ENCODE data around the gene ASCL5.

The ASCL5 gene

GRCh38 chr1:201110616-201111015 is 16.4 kb downstream of the ASCL5 start:
- no peak for DNase-seq

DNA sequence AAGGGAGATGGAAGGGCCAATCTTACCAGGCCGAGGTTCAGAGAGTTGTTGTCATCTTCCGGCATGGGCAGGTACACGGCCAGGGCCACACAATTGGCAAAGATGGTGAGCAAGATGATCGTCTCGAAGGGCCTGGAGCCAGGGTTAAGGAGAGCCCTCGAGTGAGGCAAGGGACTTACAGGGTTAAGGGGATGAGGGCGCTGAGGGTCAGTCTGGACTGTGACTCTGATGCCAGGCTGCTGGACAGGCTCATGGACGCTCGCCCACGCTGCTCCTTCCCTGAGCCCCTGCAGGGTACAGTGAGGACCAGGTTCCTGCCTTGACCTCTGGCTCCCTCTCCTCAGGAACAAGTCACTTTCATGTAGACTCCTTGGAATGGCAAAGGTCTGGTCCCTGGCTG is 16.8 kb downstream of the ASCL5 start:
- DNase-seq: no peak

- DNase-seq: no peak
Observed at GRCh38 chr1:201109651-201110050, 17.3 kb downstream of the ASCL5 start.

DNA sequence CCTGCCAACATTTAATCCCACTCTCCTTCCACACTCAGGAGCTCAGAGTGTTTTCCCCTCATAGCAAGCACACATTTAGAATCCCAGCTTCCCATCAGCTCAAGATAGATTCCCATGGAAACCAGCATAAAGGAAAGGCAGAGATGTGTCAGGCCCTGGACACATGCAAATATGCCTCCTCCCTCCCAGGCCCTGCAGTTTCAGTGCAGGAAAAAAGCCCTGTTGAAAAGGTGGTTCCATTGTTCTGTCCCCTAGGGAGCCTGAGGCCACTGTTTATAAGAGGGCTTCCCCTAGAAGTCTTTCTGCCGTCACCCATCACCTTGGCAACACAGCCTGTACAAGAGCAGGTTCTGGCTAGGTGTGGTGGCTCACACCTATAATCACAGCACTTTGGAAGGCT is 18.4 kb downstream of the ASCL5 start:
- no peak for DNase-seq

GRCh38 chr1:201105688-201106087 is 21.3 kb downstream of the ASCL5 start:
- no peak for DNase-seq

GRCh38 chr1:201104141-201104540 is 22.8 kb downstream of the ASCL5 start:
- no peak for DNase-seq

DNA sequence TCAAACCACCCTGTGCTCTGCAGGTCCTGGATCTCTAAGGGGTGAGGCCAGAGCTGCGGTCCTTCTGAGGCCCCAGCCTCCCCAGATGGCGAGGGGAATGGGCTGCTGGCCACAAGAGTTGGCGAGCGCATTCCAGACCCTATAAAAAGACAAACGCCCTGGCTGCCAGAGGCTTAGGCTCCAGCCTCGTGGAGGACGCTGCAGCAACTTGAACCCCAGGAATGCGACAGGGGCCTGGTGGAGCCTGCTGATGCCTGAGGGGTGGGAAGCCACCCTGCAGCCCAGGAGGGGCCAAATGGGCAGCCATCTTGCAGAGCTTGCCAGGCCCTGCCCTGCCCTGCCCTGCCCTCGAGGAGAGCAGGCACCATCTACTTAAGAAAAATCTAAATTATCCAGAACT is 23.3 kb downstream of the ASCL5 start:
- DNase-seq: no peak

GRCh38 chr1:201100169-201100930 is 26.6 kb downstream of the ASCL5 start:
- DNase-seq: no peak

DNA sequence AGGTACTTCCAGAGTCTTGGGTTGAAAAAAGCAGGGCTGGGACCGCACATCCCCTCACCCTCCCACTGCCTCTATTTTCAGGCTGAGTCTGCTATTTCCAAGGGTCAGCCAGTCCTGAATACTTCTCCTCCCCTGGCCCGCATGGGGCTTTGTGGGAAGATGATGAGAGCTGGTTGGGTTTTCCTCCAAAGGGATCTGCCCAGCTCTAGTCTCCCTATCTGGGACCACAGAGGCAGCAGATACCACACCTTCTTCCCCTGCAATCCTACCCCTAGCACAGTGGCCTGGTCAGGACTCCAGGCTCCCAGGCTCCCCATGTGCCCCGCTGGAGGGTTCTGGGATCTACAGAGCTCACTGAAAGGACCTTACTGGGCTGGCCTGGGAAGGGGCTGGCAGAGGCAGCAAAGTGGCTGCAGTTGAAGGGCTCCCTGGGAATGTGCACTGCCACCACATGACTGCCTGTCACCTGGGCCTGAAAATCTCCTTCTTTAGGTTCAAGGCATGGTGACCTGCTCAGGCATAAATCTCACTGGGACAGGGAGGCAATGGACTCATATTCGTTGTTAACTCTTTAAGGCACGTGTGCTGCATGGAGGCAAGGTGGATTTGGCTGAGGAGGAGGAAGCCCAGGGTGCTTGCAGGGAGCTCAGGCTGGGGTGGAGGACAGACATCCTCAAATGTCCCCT is 27.8 kb downstream of the ASCL5 start:
- DNase-seq: no peak

DNA sequence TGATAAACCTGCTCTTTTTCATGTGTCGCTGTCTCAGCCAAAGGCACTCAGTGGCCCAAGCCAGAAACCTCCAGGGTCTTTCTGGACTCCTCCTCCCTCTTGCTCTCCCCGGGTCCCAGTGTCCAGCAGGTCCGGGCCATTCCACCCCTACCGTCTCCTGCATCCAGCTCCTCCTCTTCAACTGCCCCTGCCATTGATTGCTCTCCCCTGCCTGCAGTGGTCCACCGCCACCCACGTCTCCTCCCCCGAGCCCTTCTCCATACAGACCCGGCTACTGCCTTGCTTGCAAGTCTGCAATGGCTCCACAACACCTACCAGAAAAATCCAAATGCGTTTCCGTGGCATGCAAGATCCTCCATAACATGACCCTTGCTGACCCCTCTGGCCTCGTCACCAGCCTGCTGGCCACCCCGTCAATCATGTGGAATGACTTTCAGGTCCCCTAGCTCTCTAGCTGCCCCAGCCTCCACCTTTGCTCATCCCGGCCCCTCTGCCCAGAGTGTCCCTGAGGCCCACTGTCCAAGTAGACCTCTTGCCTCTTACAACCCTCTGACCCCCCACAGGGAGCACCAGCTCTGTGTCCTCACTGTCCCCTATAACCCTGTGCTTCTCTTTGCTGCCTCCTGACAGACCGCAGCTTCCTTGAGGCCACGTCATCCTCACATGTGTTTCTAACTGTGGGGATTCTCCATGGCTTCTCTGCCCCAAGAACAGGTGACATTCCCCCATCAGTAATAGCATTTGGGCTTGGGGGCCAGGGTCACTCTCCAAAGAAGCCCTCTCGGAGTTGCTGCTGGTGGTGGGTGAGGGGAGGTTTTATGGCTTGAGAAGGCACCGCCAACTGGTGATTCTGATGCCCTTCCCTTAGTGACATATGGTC is 29.8 kb downstream of the ASCL5 start:
- DNase-seq: no peak

GRCh38 chr1:201096041-201096461 is 30.9 kb downstream of the ASCL5 start:
- DNase-seq: no peak

- no peak for DNase-seq
Observed at GRCh38 chr1:201095581-201095980, 31.4 kb downstream of the ASCL5 start.

DNA sequence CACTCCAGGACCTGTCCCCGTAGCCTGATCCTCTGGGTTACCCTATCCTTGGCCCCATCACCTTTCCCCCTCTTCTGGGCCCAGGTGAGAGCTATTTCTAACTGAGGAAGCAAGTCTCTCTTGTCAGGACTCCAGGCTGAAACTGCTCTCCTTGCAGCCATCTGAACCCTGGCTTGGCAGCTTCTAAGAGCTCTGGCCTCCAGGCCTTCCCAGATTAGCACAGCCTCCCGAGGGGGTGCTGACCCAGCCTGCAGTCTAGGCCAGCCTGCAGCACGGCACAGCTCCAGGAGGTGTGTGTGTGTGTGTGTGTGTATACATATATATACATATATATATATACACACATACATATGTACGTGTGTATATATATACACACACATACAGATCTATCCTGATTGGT is 32.2 kb downstream of the ASCL5 start:
- DNase-seq: no peak

- DNase-seq: no peak
Observed at GRCh38 chr1:201093962-201094361, 33.0 kb downstream of the ASCL5 start.

GRCh38 chr1:201093561-201093960 is 33.4 kb downstream of the ASCL5 start:
- DNase-seq: no peak

DNA sequence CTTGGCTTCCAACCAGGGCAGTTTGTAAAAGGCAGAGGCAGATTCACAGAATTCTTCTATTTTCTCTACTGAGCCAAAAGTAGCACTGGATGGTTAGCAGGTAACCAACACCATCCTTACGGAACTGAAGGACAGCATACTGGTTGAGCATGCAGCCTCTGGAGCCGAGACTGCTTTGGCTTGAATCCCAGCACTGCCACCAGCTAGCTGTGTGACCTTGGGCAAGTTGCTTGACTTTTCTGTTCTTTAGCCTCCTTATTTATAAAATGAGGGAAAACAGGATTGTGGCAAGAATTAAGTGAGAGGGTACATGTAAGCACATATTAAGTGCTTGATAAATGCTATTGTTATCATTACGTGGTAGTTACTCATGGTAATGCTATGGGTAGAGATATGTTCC is 34.2 kb downstream of the ASCL5 start:
- DNase-seq: no peak

DNA sequence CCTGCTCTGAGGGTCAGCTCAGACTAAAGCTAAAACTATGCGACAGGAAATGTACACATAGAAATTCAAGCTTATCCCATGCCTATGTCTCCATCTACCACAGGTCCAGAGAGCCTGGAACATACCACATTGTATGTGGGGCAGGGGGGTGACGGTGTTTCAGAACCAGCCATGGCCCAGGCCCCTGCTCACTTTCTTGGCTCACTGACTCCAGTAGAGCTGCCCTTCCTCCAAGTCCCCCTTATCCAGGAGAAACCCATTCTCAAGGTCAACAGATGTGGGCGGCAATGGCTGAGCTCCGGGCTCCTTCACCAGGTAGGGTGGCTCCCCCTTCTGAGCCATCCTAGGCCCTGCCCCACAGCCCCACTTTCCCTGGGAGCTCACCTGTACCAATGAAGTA is 35.7 kb downstream of the ASCL5 start:
- no peak for DNase-seq

DNA sequence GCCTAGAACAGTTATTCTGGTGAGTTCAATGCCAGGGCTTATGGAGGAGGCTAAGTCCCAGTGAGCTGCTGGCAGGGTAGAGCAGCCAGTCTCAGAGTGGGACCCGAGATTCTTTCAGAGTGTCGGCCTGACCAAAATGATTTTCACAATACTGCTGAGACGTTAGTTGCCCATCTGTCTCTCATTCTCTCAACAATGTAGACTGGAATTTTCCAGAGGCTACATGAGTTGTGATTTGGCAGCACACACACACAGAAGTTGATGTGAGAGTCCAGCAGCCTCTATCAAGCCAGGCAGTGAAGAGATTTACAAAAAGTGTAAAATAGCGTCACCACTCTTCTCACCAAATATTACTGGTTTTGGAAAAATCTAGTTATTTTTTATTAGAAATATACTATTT is 36.4 kb downstream of the ASCL5 start:
- no peak for DNase-seq

- no peak for DNase-seq
Observed at GRCh38 chr1:201089596-201089995, 37.4 kb downstream of the ASCL5 start.

- DNase-seq: no peak
Observed at GRCh38 chr1:201088901-201089525, 38.0 kb downstream of the ASCL5 start.

DNA sequence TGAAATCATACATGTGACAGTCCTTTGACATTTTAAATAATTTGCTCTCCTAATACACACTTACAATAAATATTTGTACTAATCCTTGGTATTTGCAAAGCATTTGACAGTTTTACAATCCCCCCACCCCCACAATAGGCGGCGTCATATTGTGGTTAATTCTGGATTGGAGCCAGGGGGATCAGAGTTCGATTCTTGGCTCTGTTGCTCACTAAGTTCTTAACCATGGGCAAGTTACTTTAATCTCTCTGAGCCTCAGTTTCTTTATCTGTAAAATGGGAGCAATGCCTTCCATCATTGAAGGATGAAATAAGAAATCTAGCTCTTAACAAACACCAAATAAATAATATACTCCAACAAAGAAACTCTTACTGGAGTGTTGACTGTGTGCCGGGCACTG is 38.6 kb downstream of the ASCL5 start:
- no peak for DNase-seq

DNA sequence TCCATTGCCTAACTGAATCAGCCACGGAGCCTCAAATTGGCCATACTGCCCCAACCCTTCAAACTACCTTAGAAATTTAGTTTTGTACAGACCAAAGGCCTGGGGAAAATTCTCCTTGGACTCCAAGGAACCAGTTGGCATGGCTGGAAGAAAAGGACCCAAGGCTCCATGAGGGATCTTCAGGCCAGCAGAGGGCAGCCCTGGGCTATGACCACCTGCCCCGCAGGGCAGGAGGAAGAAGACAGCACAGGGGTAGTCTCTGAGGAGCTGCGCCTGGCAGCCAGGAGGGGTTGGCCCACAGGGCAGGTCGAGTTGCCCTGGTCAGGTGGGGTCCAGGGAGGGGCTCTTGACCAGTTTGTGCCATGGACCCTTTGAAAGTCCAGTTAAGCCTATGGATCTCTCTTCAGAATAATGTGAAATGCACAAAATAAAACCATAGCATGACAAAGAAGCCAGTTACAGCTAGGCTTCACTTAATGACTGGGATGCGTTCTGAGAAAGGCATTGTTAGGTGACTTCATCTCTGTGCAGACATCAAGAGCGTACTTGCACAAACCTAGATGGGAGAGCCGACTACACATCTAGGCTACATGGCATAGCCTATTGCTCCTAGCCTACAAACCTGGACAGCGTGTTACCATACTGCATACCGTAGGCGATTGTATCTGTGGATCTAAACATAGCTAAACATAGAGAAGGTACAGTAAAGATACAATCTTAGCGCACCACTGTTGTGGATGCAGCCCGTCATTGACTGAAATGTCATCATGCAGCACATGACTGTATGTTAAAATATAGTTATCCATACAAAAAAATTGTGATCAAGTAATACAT is 40.9 kb downstream of the ASCL5 start:
- peak; percentile 57 to 74 for DNase-seq
